Measurements from ENCODE around the gene ANK2.

ANK2 gene

GRCh38 chr4:113125418-113125817 lies 76.0 kb downstream of the ANK2 start:
- intact Hi-C loops (cut with micrococcal nuclease), result no loop called here
- H3K27ac Mint-ChIP-seq, result no peak overlapping the region

GRCh38 chr4:113131136-113131535 lies 81.7 kb downstream of the ANK2 start:
- Mint-ChIP-seq H3K27ac (no peak overlapping the region), H3K36me3 (ENCODE audit: low read depth) (no peaks in the 10 kb centered on the region), H3K4me1 (ENCODE audit: low read depth) (no peaks in the 10 kb centered on the region), H3K27me3 (no peaks in the 10 kb centered on the region), H3K4me3 (no peak overlapping the region), H3K9me3 (no peaks in the 10 kb centered on the region)
- intact Hi-C loops (cut with micrococcal nuclease), result no loop called here

More at GRCh38 chr4:113125418-113125817, 76.0 kb downstream of the ANK2 start:
- H3K9me3 Mint-ChIP-seq, result no peaks in the 10 kb centered on the region
- no peaks in the 10 kb centered on the region for H3K27me3 Mint-ChIP-seq
- no peak overlapping the region for H3K4me3 Mint-ChIP-seq
- H3K36me3 Mint-ChIP-seq (ENCODE audit: low read depth), result no peaks in the 10 kb centered on the region
- no peaks in the 10 kb centered on the region for H3K4me1 Mint-ChIP-seq (ENCODE audit: low read depth)

DNA sequence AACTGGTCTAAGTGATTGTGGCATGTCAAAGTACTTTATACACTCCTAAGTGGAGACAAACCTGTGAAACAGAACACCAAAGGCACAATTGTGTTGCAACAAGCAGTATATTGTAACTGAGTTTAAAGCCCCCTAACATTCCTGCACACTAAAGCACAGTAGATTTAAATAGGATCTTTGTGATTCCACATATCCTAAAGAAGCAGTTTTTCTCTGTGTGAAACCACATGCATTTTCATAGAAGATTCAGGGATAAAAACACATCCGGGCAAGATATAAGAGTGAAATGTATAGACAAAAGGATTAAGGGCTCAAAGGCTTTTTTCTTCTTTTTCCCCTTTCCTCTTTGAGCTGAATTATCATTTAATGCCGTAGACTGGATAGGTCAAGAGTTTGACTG lies 82.2 kb downstream of the ANK2 start:
- Mint-ChIP-seq H3K4me1 (ENCODE audit: low read depth) (no peaks in the 10 kb centered on the region), H3K9me3 (no peaks in the 10 kb centered on the region), H3K36me3 (ENCODE audit: low read depth) (no peaks in the 10 kb centered on the region), H3K27me3 (no peaks in the 10 kb centered on the region), H3K27ac (no peak overlapping the region), H3K4me3 (no peak overlapping the region)
- intact Hi-C loops (cut with micrococcal nuclease), result no loop called here

DNA sequence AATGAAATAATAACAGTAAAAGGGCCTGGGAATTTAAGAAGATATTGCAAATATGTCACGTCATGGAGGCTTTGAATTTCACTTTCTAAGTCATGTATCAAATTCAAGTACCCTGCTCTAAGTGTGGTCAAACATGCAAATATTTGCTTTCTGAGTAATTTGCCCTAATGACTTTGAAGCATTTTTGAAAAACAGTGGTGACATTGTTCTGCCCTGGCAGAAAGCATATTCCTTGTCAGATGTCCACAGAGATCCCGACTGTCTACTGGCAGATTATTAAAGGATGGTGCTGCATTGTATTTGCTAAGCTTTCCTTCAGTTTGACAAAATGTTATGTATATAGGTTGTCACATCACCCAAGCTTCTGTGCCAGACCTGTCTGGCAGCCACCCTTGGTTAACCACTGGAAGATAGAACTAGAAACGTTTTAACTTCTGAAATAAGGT lies 92.5 kb downstream of the ANK2 start:
- intact Hi-C loops (cut with micrococcal nuclease), result no loop called here
- Mint-ChIP-seq H3K4me3 (no peak overlapping the region), H3K27ac (no peak overlapping the region), H3K9me3 (no peaks in the 10 kb centered on the region), H3K36me3 (ENCODE audit: low read depth) (no peaks in the 10 kb centered on the region), H3K27me3 (no peaks in the 10 kb centered on the region), H3K4me1 (ENCODE audit: low read depth) (no peaks in the 10 kb centered on the region)

DNA sequence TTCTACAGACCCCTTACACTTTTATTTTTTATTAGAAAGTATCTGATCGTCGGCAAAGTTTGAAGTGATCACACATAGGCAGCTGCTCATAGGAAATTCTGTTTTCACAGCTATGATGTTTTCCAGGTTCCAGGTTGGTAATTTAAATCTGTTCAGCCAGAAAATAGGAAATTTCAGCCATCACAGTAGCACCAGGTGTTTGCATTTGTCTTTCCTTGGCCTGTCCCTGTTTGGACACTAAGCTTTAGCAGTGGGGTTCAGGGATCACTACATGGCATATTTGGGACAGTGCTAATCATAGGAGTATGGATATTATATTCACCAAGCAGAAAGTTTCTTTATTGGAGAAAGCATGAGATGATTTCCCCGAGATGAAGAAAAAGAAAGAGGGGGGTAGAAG lies 92.9 kb downstream of the ANK2 start:
- Mint-ChIP-seq H3K4me3 (no peak overlapping the region), H3K4me1 (ENCODE audit: low read depth) (no peaks in the 10 kb centered on the region), H3K27ac (no peak overlapping the region), H3K36me3 (ENCODE audit: low read depth) (no peaks in the 10 kb centered on the region), H3K27me3 (no peaks in the 10 kb centered on the region), H3K9me3 (no peaks in the 10 kb centered on the region)
- intact Hi-C loops (cut with micrococcal nuclease), result no loop called here

DNA sequence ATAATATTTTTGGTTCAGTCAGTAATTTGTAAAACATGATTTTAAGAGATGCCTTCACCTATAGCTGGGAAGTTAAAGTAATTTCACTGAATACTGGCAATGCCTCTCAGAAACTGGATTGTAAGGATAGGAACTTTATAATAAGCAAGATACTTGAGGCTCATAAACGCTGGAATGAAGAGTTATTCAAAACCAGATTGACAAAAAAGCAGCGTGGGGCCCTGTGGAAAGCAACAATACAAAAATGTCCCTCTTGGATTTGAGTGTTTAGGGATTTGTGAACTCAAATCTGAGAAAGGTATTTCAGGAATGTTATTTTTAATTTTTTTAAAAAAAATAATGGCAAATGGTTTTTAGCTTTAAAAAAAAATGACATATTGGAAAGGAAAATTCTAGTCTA lies 94.6 kb downstream of the ANK2 start:
- Mint-ChIP-seq H3K27ac (no peak overlapping the region), H3K4me3 (no peak overlapping the region), H3K4me1 (ENCODE audit: low read depth) (no peaks in the 10 kb centered on the region), H3K27me3 (no peaks in the 10 kb centered on the region), H3K9me3 (no peaks in the 10 kb centered on the region), H3K36me3 (ENCODE audit: low read depth) (no peaks in the 10 kb centered on the region)
- intact Hi-C loops (cut with micrococcal nuclease), result no loop called here

DNA sequence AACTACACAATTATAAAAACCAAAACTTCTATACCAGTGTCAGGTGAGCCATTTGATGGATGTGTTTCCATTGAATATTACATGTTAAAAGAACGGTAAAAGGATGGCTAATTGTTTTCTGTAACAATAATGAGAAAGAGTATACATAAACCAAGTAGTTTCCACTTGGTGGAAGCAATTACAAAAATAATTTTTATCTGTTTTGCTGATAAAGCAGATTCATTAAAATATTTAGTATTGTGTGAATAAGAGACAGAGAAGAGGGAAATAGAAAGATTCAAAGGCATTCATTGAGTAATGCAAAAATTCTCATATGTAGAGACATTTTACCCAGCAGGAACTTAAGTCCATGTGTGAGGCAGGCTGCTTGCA lies 95.7 kb downstream of the ANK2 start:
- no peak overlapping the region for H3K27ac Mint-ChIP-seq
- H3K4me3 Mint-ChIP-seq, result no peak overlapping the region
- intact Hi-C loops (cut with micrococcal nuclease), result no loop called here
- no peaks in the 10 kb centered on the region for H3K4me1 Mint-ChIP-seq (ENCODE audit: low read depth)
- no peaks in the 10 kb centered on the region for H3K27me3 Mint-ChIP-seq
- H3K36me3 Mint-ChIP-seq (ENCODE audit: low read depth), result no peaks in the 10 kb centered on the region
- H3K9me3 Mint-ChIP-seq, result no peaks in the 10 kb centered on the region

DNA sequence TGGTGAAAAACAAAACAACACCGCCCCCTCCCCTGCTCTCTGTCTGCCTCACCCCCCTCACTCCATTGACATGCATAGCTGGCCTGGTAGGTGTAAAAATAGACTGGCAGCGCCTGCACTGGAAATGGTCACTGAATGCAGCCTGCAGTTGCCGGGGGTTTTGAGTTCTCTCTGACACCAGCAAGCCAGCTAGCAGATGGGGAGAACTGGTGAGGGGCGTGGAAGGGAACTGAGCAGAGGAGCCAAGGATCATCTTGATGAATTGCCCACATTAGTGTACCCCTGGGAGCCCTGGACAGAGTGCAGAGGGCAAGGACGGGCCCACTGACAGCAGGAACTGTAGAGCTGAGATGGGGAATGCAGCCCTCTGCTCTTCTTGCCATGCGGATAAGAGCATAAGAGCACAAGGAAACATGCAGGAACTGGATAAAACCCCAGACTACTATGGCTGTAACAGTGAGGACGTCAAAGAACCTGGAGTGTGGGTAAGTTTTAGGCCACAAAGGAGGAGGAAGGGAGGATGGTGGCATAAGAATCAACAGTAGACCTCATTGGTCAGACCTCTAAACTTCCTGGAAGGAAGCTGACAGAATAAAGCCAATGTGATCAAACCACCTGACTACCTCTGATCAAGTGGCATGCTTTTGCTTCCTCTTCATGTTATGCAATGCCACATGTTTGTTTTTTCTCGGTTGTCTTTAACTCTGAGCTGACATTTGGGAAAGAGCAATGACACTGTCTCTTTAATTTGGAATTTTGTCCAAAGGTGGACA lies 96.3 kb downstream of the ANK2 start:
- H3K27me3 Mint-ChIP-seq, result no peaks in the 10 kb centered on the region
- no peaks in the 10 kb centered on the region for H3K4me1 Mint-ChIP-seq (ENCODE audit: low read depth)
- no peak overlapping the region for H3K4me3 Mint-ChIP-seq
- no peaks in the 10 kb centered on the region for H3K9me3 Mint-ChIP-seq
- no peak overlapping the region for H3K27ac Mint-ChIP-seq
- no peaks in the 10 kb centered on the region for H3K36me3 Mint-ChIP-seq (ENCODE audit: low read depth)
- intact Hi-C loops (cut with micrococcal nuclease), result no loop called here

GRCh38 chr4:113146876-113147358 lies 97.5 kb downstream of the ANK2 start:
- H3K4me1 Mint-ChIP-seq (ENCODE audit: low read depth), result no peaks in the 10 kb centered on the region

GRCh38 chr4:113147498-113148111 lies 98.2 kb downstream of the ANK2 start:
- no peak overlapping the region for H3K27ac Mint-ChIP-seq
- H3K36me3 Mint-ChIP-seq (ENCODE audit: low read depth), result no peaks in the 10 kb centered on the region
- no peaks in the 10 kb centered on the region for H3K4me1 Mint-ChIP-seq (ENCODE audit: low read depth)
- intact Hi-C loops (cut with micrococcal nuclease), result no loop called here
- no peak overlapping the region for H3K4me3 Mint-ChIP-seq
- H3K9me3 Mint-ChIP-seq, result no peaks in the 10 kb centered on the region
- no peaks in the 10 kb centered on the region for H3K27me3 Mint-ChIP-seq

More at GRCh38 chr4:113146876-113147358, 97.5 kb downstream of the ANK2 start:
- H3K36me3 Mint-ChIP-seq (ENCODE audit: low read depth), result no peaks in the 10 kb centered on the region
- peak overlapping the region; percentile 4 for H3K4me3 Mint-ChIP-seq
- H3K27ac Mint-ChIP-seq, result no peak overlapping the region
- no peaks in the 10 kb centered on the region for H3K27me3 Mint-ChIP-seq
- no peaks in the 10 kb centered on the region for H3K9me3 Mint-ChIP-seq
- intact Hi-C loops (cut with micrococcal nuclease), result no loop called here

- intact Hi-C loops (cut with micrococcal nuclease), result no loop called here
- Mint-ChIP-seq H3K9me3 (no peaks in the 10 kb centered on the region), H3K36me3 (ENCODE audit: low read depth) (no peaks in the 10 kb centered on the region), H3K4me3 (no peak overlapping the region), H3K4me1 (ENCODE audit: low read depth) (no peaks in the 10 kb centered on the region), H3K27me3 (no peaks in the 10 kb centered on the region), H3K27ac (no peak overlapping the region)
Observed at GRCh38 chr4:113148925-113149324, 99.5 kb downstream of the ANK2 start.

DNA sequence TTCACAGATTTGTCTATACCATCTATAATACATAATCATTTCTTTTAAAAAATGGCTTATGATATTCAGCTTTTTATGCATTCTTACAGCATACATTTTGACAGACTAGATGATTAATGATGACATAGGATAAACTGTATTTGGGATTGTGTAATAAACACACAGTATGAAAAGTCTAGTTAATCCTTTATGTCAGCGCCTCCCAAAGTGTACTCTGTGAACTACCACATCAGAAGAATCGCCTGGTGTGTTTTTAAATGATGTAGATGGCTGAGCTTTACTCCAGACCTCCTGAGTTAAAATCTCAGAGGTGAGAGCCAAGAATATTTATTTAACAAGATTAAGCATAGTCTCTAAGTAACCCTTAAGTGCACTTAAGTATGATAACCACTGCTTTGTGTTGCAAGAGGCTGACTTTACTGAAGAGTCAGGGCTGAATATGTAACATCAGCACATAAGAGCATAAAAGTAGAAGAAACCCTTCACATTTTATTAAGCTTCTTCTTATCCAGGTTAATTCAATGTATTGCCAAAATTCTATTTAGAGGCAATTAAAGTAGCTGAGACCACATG lies 104.2 kb downstream of the ANK2 start:
- intact Hi-C loops (cut with micrococcal nuclease), result no loop called here
- no peaks in the 10 kb centered on the region for H3K27me3 Mint-ChIP-seq
- no peaks in the 10 kb centered on the region for H3K36me3 Mint-ChIP-seq (ENCODE audit: low read depth)
- H3K4me1 Mint-ChIP-seq (ENCODE audit: low read depth), result no peaks in the 10 kb centered on the region
- H3K9me3 Mint-ChIP-seq, result no peaks in the 10 kb centered on the region
- no peak overlapping the region for H3K4me3 Mint-ChIP-seq
- no peak overlapping the region for H3K27ac Mint-ChIP-seq

GRCh38 chr4:113154281-113154680 lies 104.8 kb downstream of the ANK2 start:
- Mint-ChIP-seq H3K27ac (no peak overlapping the region), H3K27me3 (no peaks in the 10 kb centered on the region)
- intact Hi-C loops (cut with micrococcal nuclease), result no loop called here

DNA sequence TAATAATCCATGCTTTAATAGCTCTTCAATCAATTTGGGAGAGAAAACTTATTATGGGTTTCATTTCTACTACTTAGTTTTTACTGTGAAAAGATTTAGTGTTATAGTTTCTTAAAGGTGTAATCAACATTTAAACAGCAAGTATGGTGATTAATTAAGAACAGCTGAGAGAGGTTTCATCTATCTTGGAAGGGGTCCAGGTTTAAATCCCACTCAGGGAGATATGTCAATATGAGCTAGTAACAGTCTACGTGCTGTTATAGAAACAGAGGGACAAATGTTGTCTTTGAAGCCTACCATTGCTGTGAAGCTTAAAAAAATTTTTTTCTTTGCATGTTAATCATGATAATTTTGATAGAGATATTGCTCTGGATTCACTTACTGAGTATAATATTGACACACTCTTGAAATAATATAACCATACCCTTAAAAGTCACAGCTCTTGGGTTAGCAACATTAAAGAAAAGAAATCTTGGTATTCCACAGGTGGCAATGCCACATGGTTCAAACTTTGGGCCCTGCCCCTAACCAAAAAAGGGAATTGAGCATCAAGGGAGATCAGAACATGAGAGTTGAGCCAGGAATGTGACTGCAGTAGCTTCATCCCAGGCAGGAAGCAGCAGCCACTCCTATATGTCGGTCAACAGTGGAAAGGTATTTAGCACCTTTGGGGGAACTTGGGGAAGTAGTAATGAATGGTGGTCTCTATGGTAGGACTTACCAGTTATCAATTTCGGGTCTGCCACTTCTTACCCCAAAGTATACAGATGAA lies 107.8 kb downstream of the ANK2 start:
- no peaks in the 10 kb centered on the region for H3K4me1 Mint-ChIP-seq (ENCODE audit: low read depth)
- intact Hi-C loops (cut with micrococcal nuclease), result no loop called here
- no peaks in the 10 kb centered on the region for H3K36me3 Mint-ChIP-seq (ENCODE audit: low read depth)
- no peak overlapping the region for H3K27ac Mint-ChIP-seq
- H3K9me3 Mint-ChIP-seq, result no peaks in the 10 kb centered on the region
- no peak overlapping the region for H3K4me3 Mint-ChIP-seq
- H3K27me3 Mint-ChIP-seq, result no peaks in the 10 kb centered on the region

More at GRCh38 chr4:113154281-113154680, 104.8 kb downstream of the ANK2 start:
- Mint-ChIP-seq H3K4me1 (ENCODE audit: low read depth) (no peaks in the 10 kb centered on the region), H3K36me3 (ENCODE audit: low read depth) (no peaks in the 10 kb centered on the region), H3K9me3 (no peaks in the 10 kb centered on the region), H3K4me3 (no peak overlapping the region)

Data from dendritic cell treated with granulocyte-macrophage colony-stimulating factor and Interleukin-4, amounts not matched to agents 40 ng/mL and 50 ng/mL, for 4 days (primary cell).